Raji (cell line): ENCODE measurements around the gene MLLT6.

Experiments
- POLR2A ChIP-seq: IDR thresholded peaks from 2 replicates; pipeline ENCODE4 v1.6.1; 2011; ENCODE audit warnings: low read depth, low read length, control low read depth; ENCODE audit not compliant: insufficient read depth

Gene MLLT6

GRCh38 chr17:38671939-38672720 is 32.9 kb upstream of the MLLT6 start:
- no peak for TF ChIP-seq POLR2A

- no peak for TF ChIP-seq POLR2A
These were observed 32.0 kb upstream of the MLLT6 start for GRCh38 chr17:38672788-38673706.

- TF ChIP-seq POLR2A: no peak
These were observed 31.4 kb upstream of the MLLT6 start for GRCh38 chr17:38673707-38674013.

DNA sequence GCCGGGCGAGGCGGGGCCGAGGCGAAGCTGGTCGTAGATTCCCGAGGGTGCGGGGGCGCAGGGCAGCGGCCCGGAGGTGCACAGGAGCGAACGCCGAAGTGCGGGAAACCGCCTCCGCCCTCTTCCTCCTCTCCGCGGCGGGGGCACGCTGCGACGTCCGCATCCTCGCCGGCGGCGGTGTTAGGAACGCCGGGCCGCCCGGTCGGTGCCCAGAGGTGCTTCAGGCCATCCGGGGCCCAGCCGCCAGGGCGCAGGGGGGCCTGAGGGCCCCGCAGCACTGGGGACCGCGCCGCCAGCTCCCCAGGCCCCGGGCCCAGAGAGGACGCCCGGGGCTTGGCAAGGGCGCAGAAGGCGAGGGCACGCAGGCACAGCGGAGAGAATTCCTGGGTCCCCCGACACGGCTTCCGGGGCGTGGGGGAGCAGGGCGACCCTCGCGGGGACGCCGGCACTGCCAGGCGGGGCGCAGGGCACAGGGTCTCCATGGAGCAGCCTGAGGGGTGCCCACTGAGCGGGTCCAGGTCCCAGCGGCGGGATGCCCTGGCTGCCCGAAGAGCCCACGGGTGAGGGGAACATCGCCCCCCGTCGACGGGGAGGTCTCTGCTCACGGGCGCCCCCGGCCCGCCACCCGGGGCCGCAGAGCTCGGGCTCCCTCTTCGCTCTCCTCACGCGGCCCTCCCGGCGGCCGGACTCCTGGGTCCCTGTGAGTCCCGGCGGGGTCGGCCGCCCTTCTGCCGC is 30.9 kb upstream of the MLLT6 start:
- no peak for TF ChIP-seq POLR2A

GRCh38 chr17:38674749-38675615 is 30.1 kb upstream of the MLLT6 start, which contains the start of gene EPOP:
Gene EPOP, minus strand, starts transcription at chr17:38674957. Its CDS starts 462 bp downstream, at chr17:38674495.
- peak; percentile 87 for TF ChIP-seq POLR2A

- TF ChIP-seq POLR2A: peak; percentile 41
These were observed 28.2 kb upstream of the MLLT6 start for GRCh38 chr17:38676706-38677504.

GRCh38 chr17:38677819-38678218 is 27.3 kb upstream of the MLLT6 start:
- no peak for TF ChIP-seq POLR2A

DNA sequence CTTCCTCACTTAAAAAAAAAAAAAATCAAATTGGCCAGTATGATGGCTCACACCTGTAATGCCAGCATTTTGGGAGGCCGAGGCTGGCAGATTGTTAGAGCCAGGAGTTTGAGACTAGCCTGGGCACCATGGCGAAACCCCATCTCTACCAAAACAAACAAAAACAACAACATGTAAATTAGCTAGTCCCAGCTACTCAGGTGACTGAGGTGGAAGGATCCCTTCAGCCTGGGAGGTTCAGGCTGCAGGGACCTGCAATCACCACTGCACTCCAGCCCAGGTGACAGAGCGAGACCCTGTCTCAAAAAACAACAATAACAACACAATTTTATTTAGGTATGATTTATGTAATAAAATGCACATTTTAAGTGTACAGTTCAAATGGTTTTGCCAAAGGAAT is 24.0 kb upstream of the MLLT6 start:
- TF ChIP-seq POLR2A: no peak

DNA sequence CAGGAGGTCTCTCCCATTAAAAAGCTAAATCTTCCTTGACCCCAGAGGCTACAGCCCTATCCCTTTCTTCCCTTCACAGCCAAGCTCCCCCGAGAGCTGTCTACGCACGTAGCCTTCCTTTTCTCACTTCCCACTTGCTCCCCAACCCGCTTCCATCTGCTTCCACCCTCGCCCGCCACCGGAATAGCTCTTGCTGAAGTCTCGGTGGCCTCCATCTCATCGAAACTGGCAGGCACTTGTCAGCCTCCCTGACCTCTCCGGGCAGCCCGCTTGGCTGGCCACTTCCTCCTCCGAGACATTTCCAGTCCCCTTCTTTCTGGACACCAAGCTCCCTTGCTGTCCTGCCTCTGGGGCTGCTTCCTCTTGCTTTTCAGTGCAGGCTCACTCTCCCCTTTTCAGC is 19.6 kb upstream of the MLLT6 start:
- TF ChIP-seq POLR2A: no peak

DNA sequence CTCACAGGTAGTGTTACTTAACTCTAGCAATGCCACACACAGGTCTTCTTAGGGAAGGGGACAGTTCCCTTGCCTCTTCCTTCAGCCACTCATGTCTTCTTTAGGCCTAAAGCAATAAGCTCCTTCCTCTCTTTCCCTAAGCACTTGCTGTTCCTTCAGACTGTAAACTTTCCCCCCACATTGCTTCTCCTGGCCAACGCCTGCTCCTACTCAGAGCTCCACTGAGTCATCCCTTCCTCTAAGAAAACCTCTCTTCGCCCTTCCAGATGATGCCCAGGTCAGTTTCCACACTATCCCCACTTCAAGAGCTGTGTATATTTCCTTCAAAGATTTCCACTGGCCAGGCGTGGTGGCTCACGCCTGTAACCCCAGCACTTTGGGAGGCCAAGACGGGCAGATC is 17.8 kb upstream of the MLLT6 start:
- no peak for TF ChIP-seq POLR2A

GRCh38 chr17:38690386-38690785 is 14.7 kb upstream of the MLLT6 start:
- no peak for TF ChIP-seq POLR2A

- no peak for TF ChIP-seq POLR2A
These were observed 13.9 kb upstream of the MLLT6 start for GRCh38 chr17:38691154-38691553.

GRCh38 chr17:38693700-38694329 is 11.3 kb upstream of the MLLT6 start:
- TF ChIP-seq POLR2A: no peak
